NCI-H2107 (cell line): ENCODE measurements around the gene LTB4R2.

ENCODE experiments used
- DNase-seq: peaks from one replicate; lab custom pipeline; 2025; lab: John Stamatoyannopoulos, UW

Gene LTB4R2

DNA sequence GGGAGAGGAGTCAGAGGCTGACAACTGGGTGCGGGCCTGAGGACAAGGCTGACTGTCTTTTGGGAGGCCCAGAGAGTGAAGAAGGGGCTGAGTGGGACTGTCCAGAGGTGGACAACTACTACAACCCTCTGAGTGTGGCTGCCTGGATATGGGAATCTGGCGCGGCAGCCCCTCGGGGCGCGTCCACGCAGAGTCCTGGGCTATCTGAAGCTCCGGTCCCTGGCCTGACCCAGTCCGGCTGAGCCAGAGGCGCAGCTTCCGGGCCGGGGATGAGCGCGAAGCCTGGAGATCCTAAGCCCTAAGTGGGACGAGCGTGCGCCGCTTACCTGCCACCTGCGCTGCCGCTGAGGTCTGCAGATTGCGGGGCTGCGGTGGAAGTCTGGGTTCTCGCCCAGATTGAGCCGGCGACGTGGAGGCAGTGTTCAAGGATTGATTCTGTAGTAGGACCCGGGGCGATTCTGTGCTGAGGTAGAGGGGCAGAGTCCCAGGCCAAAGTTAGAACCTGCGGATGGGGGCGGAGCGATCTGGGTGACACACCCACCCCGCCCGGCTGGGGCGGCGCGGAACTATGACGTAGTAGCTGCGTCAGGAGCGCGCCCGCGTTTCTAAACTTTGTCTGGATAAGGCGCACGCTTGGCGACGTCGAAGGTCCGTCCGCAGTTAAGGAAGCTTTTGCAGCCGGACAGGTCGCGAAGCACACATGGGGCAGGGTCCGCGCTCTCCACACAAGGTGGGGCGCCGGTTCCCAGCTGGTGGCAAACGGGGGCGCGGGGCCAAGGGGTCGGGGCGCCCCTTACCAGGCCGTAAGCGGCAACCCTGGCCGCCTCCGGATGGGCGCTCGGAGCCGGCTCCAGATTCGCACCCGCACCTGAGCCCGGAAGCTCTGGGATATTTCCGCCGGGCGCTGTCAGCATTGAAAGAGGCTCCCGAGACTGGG lies 10.4 kb upstream of the LTB4R2 start, which contains the start of the genes DHRS1 and NOP9:
TSS of gene DHRS1 (minus strand) at position 526 of the 937 bp plus-strand sequence. CDS start 674 bp downstream, outside the sequence.
TSS of gene NOP9 (plus strand) at position 596 of the 937 bp plus-strand sequence. CDS start at position 701, 105 bp downstream.
- DNase-seq: peak; percentile 94

DNA sequence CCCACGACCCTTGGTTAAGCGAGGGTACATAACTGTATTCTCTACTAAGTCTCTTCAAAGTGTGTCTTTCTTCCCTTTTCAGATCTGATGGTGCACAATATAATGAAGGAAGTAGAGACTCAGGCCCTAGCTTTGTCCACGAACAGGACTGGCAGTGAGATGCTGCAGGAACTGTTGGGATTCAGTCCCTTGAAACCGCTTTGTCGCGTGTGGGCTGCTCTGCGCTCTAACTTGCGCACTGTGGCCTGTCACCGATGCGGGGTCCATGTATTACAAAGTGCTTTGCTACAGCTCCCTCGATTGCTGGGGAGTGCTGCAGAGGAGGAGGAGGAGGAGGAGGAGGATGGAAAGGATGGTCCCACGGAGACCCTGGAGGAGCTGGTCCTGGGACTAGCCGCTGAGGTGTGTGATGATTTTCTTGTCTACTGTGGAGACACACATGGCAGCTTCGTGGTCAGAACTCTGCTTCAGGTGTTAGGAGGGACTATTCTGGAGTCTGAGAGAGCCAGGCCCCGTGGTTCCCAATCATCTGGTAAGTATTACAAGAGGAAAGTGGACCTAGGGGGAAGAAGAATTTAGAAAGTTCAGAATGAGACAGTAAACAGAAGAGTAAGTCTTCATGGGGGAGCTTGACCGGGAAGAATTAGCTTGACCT lies 9.5 kb upstream of the LTB4R2 start:
- DNase-seq: no peak

DNA sequence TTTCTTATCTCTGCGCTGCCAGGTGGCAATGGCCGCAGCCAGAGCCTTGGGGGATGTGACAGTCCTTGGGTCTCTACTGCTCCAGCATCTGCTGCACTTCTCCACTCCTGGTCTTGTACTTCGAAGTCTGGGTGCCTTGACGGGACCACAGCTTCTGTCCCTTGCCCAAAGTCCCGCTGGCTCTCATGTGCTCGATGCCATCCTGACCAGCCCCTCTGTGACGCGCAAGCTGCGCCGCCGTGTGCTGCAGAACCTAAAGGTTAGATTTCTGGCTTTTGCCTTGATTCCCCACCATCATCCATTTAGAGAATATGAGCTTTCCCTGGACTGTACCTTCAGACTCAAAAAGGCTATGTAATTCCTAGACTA lies 5.9 kb upstream of the LTB4R2 start:
- DNase-seq: no peak

DNA sequence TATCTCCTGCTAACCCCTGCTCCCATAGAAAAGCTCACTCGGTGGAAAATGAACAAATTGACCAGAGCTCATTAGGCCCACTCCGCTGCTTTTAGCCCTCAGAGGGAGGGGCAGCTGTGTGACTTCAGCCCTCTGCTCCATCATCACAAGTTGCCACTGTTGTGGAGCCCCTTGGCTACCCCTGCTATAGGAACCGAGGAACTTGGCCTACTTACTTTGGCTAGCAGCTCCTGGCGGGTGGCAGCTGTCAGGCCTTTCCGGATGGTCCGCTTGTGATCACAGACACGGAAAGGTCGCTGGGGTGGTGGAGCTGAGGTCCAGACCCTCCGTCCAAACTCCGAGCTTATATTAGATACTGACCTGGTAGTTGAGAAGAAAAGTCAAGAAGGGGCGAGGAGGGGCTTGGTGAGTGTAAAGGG lies 2.8 kb upstream of the LTB4R2 start:
- DNase-seq: no peak

DNA sequence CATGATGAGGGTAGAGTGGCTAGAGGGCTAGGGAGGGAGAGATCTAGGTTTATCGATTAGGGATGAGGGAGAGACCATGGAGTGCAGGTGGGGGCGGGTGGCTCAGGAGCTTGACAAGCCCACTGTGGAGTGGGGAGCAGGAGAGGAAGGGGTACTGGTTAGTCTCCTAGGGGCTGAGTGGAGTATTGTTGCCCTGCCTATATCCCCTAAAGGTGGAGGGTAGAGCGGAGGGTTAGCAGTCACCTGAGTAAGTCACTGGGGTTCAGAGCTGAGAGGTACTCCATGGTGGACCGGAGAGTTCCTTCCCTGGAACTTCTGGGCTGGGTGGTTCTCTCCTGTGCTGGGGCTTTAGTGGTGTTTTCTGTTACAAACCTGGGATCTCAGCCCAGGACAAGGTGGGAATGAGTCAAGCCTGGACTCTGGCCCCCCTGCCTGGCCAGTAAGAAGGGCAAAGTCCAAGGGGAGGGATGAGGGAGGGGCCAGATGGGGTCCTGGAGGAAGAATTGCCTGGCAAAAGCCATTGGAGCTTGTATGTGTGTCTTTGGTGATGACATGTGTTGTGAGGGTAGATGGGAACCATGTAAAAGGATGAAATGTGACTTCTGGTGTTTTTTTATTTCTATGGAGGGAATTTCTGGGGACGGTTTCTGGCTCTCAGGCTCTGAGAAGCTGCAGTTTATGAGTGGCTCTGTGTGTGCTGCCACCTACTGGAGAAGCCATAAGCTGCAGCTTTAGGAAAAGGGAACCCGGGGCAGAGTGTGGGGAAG lies 2.2 kb upstream of the LTB4R2 start, which contains the start of gene CIDEB:
TSS of gene CIDEB (minus strand) at position 403 of the 767 bp plus-strand sequence. CDS start at position 284, 119 bp downstream.
- DNase-seq: no peak

DNA sequence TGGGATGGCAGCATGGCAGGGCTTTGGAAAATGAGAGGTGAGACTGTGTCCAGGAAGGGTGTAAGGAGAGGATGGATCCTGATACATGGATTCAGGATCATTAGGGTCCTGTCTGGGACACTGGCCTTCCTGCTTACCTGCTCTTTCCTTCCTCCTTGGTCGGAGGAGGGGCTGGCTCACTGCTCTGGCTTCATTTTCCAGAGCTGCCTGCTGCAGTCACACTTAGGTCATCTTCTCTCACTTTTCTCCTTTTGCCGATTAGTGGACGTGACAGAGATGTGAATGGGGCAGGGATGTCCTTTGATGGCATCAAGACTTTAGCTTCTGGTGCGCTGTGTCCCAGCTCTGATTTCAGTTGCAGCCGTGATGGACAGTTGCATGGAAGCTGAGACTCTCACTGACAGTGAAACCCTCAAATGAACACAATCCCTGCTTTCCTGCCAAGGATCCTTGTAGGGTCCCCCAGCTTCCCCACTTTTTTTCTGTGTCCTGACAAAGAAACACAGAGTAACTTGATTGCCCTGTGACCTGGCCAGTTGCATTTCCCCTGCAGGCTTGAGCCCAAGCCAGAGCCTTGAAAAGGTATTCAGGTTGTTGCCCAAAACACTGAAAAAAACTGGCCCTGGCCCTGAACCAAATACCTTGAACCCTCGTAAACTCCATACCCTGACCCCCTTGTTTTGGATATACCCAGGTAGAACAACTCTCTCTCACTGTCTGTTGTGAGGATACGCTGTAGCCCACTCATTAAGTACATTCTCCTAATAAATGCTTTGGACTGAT lies 1.4 kb upstream of the LTB4R2 start:
- no peak for DNase-seq

DNA sequence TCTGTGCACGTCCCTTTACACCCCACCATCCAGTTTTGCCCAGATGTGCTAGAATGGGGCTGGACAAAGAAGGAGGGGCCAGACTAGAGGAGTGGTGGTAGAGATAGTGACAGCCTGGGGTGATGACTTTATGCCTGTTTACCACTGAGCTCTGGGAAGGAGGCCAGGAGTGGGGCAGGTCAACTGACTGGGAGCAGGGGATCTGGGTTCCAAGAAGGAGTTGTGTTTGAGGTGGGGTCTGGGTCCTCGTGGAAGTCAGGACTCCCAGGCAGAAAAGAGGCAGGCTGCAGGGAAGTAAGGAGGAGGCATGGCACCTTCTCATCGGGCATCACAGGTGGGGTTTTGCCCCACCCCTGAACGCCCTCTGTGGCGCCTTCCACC lies 315 bp downstream of the LTB4R2 start:
- DNase-seq: no peak

DNA sequence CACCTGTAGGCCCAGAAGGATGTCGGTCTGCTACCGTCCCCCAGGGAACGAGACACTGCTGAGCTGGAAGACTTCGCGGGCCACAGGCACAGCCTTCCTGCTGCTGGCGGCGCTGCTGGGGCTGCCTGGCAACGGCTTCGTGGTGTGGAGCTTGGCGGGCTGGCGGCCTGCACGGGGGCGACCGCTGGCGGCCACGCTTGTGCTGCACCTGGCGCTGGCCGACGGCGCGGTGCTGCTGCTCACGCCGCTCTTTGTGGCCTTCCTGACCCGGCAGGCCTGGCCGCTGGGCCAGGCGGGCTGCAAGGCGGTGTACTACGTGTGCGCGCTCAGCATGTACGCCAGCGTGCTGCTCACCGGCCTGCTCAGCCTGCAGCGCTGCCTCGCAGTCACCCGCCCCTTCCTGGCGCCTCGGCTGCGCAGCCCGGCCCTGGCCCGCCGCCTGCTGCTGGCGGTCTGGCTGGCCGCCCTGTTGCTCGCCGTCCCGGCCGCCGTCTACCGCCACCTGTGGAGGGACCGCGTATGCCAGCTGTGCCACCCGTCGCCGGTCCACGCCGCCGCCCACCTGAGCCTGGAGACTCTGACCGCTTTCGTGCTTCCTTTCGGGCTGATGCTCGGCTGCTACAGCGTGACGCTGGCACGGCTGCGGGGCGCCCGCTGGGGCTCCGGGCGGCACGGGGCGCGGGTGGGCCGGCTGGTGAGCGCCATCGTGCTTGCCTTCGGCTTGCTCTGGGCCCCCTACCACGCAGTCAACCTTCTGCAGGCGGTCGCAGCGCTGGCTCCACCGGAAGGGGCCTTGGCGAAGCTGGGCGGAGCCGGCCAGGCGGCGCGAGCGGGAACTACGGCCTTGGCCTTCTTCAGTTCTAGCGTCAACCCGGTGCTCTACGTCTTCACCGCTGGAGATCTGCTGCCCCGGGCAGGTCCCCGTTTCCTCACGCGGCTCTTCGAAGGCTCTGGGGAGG lies 985 bp downstream of the LTB4R2 start, which contains the start of gene LTB4R:
TSS of gene LTB4R (plus strand) at position 857 of the 959 bp plus-strand sequence. CDS start 4,150 bp downstream, outside the sequence.
- peak; percentile 72 for DNase-seq

DNA sequence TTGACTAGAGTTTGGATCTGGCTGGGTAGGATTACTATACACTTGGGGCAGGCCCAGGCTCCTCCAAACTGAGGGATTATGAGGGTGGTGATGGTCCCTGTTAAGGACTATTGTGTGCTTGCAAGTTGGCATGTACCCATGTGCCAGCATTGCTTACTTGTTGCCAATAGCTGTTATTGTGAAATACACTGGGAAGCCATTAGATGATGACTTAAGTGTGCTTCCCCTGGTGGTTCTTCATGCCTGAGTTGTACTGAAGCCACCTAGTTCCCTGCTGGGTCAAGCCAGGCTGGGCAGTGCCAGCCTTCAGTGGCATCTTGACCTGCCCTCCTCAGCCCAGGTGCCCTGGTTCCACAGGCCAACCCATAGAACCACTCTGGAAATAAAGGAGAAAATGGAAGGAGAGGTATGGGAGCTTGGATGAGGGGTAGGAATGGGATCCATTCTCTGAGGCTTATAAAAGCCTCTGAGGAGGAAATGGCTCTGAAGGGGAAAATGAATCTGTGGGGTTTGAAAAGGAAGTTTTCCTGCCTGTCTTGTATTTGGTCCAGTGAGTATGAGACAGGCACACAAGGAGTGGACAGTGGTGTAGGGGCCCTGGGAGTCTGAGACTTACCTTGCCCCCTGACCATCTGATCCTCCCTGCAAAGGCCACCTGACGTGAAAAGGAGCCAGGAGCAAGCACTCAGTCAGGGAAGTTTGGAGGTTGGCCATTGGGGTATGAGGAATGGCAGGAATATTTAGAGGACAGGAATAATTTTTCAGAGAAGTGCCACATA lies 2.1 kb downstream of the LTB4R2 start:
- no peak for DNase-seq

DNA sequence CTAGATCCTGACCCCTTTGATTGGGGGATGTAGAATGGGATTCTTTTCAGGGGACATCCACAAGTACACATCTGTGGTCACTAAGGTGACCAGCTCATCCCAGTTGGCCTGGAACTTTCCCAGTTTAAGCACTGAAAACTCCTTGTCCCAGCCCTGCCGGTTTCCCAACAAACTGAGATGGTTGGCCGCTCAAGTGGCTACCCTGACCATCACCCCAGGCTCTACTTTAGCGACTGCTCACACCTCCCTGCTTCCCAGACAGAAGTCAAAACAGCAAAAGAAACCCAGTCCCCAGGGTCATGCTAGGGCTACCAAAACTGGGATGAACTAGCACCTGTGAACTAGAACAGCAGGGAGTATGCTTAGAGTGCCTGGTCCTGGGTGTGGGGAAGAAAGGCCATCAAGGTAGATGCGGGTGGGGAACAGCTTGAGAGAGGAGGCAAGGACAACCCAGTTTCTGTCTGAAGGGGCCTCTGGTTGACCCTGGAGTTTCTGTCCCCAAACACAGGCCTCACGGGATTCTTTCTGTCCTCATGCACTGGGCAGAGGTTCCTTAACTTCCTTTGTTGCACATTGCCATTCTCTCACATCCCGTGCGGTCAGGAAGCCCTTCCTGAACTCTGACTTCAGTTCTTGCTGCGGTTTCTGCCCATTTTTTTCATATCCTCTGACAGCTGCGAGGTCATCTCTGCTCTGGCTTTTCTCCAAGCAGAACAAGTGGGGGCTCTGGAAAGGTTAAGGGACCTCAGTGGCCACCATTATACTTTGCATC lies 3.0 kb downstream of the LTB4R2 start:
- no peak for DNase-seq

DNA sequence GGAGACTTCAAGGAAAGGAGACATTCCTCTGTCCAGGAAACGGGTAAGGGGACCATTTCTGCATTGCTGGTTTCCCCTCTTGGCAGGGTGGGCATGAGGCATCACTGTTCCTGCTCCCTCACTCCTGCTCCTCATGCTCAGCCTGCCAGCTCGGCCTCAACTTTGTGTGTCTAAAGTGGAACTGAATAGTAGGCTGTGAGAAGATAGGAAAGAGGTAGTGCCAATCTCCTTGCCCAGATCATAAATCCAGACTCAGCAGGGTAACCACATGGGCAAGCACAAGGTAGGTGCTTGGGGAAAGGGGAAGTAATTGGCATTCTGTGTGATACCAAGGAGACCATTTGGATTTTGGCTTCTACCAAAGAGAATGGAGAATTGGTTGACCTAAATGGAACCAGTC lies 4.0 kb downstream of the LTB4R2 start:
- no peak for DNase-seq

DNA sequence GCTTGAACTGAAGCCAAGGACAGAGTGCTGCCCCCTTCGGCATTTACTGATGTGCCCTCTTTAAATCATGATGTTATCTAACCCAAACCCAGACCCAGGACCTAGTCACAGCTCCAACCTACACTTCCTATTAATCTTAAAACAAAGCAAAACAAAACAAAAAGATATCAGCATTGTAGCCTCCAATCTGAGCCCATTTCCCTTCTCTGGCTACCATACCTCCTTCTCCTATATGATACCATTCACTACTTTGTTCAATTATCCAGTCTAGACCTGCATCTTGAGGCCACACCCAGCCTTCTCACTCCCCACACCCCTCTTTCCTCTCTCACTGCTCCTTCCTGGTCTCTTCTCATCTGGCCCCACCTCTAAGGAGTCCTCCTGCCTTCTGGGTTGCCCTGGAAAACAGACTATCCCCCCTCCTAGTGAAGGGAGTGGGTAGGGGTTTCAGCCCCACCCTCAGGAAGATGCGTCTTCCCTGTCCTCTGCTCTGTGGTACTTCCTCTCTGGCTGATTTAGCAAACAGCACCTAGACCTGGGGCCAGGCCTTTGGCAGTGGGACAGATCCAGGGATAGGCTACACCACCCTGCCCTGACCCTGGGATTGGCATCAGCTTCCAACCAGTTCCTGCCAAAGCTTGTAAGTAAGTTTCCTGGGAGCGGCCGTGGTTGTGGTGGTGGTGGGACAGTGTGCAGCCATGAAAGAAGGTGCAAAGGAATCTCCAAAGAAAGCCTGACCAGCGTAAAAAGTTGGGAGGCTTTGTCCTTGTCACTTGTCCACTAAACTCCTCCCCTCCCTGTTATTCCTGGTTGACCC lies 4.6 kb downstream of the LTB4R2 start:
- no peak for DNase-seq

DNA sequence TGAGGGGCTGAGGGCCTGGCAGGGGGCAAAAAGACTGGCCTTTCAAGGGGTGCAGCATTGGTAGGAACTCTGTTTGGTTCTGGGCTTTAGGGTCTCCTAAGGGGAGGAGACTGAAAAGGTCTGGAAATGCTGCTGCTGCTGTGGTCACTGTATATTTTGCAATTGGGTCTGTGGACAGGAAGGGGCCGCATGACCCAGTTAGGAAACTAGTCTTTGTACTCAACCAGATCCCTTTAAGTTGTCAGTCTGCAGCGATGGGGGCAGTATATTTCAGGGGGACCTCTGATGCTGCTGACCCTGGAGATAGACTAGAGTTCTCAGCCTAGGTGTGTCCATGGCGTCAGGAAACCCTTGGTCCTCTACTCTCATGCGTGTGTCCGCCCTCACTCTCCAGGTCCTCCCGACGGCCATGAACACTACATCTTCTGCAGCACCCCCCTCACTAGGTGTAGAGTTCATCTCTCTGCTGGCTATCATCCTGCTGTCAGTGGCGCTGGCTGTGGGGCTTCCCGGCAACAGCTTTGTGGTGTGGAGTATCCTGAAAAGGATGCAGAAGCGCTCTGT lies 5.4 kb downstream of the LTB4R2 start:
- DNase-seq: no peak

DNA sequence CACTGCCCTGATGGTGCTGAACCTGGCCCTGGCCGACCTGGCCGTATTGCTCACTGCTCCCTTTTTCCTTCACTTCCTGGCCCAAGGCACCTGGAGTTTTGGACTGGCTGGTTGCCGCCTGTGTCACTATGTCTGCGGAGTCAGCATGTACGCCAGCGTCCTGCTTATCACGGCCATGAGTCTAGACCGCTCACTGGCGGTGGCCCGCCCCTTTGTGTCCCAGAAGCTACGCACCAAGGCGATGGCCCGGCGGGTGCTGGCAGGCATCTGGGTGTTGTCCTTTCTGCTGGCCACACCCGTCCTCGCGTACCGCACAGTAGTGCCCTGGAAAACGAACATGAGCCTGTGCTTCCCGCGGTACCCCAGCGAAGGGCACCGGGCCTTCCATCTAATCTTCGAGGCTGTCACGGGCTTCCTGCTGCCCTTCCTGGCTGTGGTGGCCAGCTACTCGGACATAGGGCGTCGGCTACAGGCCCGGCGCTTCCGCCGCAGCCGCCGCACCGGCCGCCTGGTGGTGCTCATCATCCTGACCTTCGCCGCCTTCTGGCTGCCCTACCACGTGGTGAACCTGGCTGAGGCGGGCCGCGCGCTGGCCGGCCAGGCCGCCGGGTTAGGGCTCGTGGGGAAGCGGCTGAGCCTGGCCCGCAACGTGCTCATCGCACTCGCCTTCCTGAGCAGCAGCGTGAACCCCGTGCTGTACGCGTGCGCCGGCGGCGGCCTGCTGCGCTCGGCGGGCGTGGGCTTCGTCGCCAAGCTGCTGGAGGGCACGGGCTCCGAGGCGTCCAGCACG lies 6.1 kb downstream of the LTB4R2 start:
- no peak for DNase-seq

DNA sequence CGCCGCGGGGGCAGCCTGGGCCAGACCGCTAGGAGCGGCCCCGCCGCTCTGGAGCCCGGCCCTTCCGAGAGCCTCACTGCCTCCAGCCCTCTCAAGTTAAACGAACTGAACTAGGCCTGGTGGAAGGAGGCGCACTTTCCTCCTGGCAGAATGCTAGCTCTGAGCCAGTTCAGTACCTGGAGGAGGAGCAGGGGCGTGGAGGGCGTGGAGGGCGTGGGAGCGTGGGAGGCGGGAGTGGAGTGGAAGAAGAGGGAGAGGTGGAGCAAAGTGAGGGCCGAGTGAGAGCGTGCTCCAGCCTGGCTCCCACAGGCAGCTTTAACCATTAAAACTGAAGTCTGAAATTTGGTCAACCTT lies 6.6 kb downstream of the LTB4R2 start:
- DNase-seq: no peak

DNA sequence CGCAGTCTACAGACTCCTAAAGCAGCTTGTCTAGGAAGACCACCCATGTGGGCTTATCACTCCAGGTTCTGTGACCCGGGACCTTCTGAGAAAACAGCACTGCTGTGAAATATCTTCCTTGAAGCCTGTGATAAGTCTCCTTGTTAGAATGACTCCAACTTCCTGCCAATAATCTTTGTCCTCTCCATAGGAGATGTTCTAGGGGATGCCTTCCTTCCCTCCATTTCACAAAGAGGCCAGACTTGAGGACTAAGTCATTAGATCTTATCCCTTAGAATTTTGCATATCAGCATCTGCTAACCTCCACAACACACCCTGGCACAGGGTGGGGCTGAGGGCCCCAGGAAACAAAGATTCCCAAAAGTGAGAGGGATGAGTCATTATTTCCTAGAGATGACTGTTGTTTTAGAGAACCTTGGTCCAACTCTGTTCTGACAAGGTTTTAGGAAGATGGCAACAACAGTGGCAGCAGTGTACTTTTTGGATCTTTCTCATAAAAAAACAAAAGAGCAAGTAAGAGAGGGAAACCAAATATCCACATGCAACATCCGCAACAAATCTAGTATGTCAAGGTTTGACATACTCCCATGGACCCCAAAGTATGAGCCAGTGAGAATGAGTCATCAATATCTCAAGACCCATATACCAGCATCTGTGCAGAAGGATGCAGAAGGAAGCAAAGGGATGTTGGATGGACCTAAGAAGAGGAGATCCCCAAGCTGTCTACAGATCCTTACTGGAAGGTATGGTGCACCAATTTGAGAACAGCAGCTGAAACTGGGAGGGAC lies 7.4 kb downstream of the LTB4R2 start:
- no peak for DNase-seq
